PC-9 (cell line): ENCODE results near the gene ROPN1. TPM values are rescaled to one million over a fixed set of nuclear protein-coding genes. Genes with fewer than 3 reads are reported as not detected.
"Not testable (repeated sequence)": the region's sequence is repeated elsewhere in the genome, so short reads cannot be mapped to it uniquely, and the experiment has no call there.

Experiments used
- BruUV-seq: library from RNA; stranded (reverse); fragments of 400-500 nt; replicated peaks from 2 replicates; lab custom pipeline; 2021; lab: Mats Ljungman, UMichigan
- CTCF ChIA-PET: fragments of 300-600 bp; sonication (Branson Sonifier 250); formaldehyde crosslinking; loops from one replicate; lab custom pipeline; 2022; ENCODE audit warnings: antibody characterized with exemption; lab: Charles Lee
- POLR2A ChIA-PET: fragments of 300-600 bp; sonication (Branson Sonifier 250); formaldehyde crosslinking; loops from one replicate; lab custom pipeline; 2022; ENCODE audit warnings: antibody characterized with exemption; ENCODE audit not compliant: unreplicated experiment; lab: Charles Lee
- DNase-seq, 2 experiments: peaks; one replicate each; pipeline versions ENCODE4 v3.0.0 to v3.0.0-alpha.2; 2015 to 2022; ENCODE audit warnings: mixed read lengths in 1 of 2
- H2AFZ ChIP-seq: fragments of 200-600 bp; sonication (generic); 2 replicates; pipeline ENCODE4 v1.8.1; 2017; ENCODE audit warnings: antibody characterized with exemption
- H3F3A ChIP-seq: fragments of 200-600 bp; sonication (generic); 2 replicates; pipeline ENCODE4 v1.8.1; 2017; ENCODE audit warnings: antibody characterized with exemption, mild to moderate bottlenecking, low read depth; ENCODE audit not compliant: insufficient read depth
- H3K27ac ChIP-seq: fragments of 200-600 bp; sonication (generic); 2 replicates; pipeline ENCODE4 v1.6.1; 2016; ENCODE audit warnings: mixed run types
- H3K27me3 ChIP-seq: fragments of 200-600 bp; sonication (generic); 2 replicates; pipeline ENCODE4 v1.6.1; 2016; ENCODE audit warnings: low read depth, mixed run types; ENCODE audit not compliant: insufficient read depth
- H3K36me3 ChIP-seq: fragments of 200-600 bp; sonication (generic); 2 replicates; pipeline ENCODE4 v1.6.1; 2016; ENCODE audit warnings: low read depth, mixed run types
- H3K4me1 ChIP-seq: fragments of 200-600 bp; sonication (generic); replicated peaks from 2 replicates; pipeline ENCODE4 v1.6.1; 2016; ENCODE audit warnings: mixed run types; ENCODE audit not compliant: insufficient read depth
- H3K4me2 ChIP-seq: fragments of 200-600 bp; sonication (generic); 2 replicates; pipeline ENCODE4 v1.6.1; 2017; ENCODE audit warnings: mixed run types
- H3K4me3 ChIP-seq: fragments of 200-600 bp; sonication (generic); 2 replicates; pipeline ENCODE4 v1.6.1; 2016; ENCODE audit warnings: mixed run types
- H3K79me2 ChIP-seq: fragments of 200-600 bp; sonication (generic); 2 replicates; pipeline ENCODE4 v1.6.1; 2017; ENCODE audit warnings: low read depth, mixed run types
- H3K9me2 ChIP-seq: fragments of 200-600 bp; sonication (generic); 2 replicates; pipeline ENCODE4 v1.8.1; 2017; ENCODE audit warnings: mild to moderate bottlenecking; ENCODE audit not compliant: insufficient read depth
- H3K9me3 ChIP-seq: fragments of 200-600 bp; sonication (generic); 2 replicates; pipeline ENCODE4 v1.8.1; 2016; ENCODE audit warnings: low read depth; ENCODE audit not compliant: insufficient read depth
- H4K20me1 ChIP-seq: fragments of 200-600 bp; sonication (generic); 2 replicates; pipeline ENCODE4 v1.8.1; 2017; ENCODE audit not compliant: insufficient read depth
- CTCF ChIP-seq: fragments of 200-600 bp; sonication (generic); conservative IDR thresholded peaks from 2 replicates; pipeline ENCODE4 v1.6.1; 2017; ENCODE audit warnings: mixed run types, antibody characterized with exemption, mild to moderate bottlenecking, moderate library complexity
- EZH2 ChIP-seq: fragments of 200-600 bp; sonication (generic); IDR thresholded peaks from 2 replicates; pipeline ENCODE4 v1.8.0; 2017; ENCODE audit warnings: antibody characterized with exemption, low read depth
- intact Hi-C: fragments of 100-400 bp; cut with micrococcal nuclease; formaldehyde crosslinking; loops from one replicate; pipeline ENCODE4 v1.10.0; 2022; ENCODE audit not compliant: unreplicated experiment
- total RNA-seq: library from RNA; stranded (reverse); gene quantifications from 2 replicates; pipeline ENCODE4 v1.2.3, GENCODE V29; 2021

The ROPN1 gene
- total RNA-seq, 1 experiment from 2014 or later: not detected

GRCh38 chr3:124001366-124001765, 9.4 kb upstream of the ROPN1 start:
- H3K9me3 ChIP-seq, H3K4me1 ChIP-seq, BruUV-seq, H2AFZ ChIP-seq, H3K4me3 ChIP-seq, H3K27ac ChIP-seq, H3F3A ChIP-seq, H3K79me2 ChIP-seq, H3K9me2 ChIP-seq, H3K4me2 ChIP-seq, intact Hi-C loops, DNase-seq, H4K20me1 ChIP-seq, H3K36me3 ChIP-seq: not testable (repeated sequence)
- peaks cover 57% of the 10 kb centered on the region for H3K27me3 ChIP-seq
- POLR2A ChIA-PET: interaction anchor here (0.6 kb wide), 1 partner anchor 472 kb away, joined by 3 read pairs; no protein-coding TSS in a partner anchor
- CTCF ChIA-PET: interaction anchor here (0.9 kb wide), 1 partner anchor 329 kb away, joined by 3 read pairs; no protein-coding TSS in a partner anchor

- TF ChIP-seq EZH2: no peak
- TF ChIP-seq CTCF: no peak
- H3K4me3 ChIP-seq: no peak overlapping the region
- H4K20me1 ChIP-seq: no peaks in the 10 kb centered on the region
- H2AFZ ChIP-seq: no peak overlapping the region
- no TSS peak for BruUV-seq
- H3F3A ChIP-seq: no peaks in the 10 kb centered on the region
- H3K4me1 ChIP-seq: no peaks in the 10 kb centered on the region
- H3K27me3 ChIP-seq: peaks cover 66% of the 10 kb centered on the region
- no peaks in the 10 kb centered on the region for H3K79me2 ChIP-seq
- ChIA-PET CTCF (no interaction called here), POLR2A (no interaction called here)
- intact Hi-C loops: no loop called here
- DNase-seq: no peak
- no peaks in the 10 kb centered on the region for H3K36me3 ChIP-seq
- no peak overlapping the region for H3K4me2 ChIP-seq
- no peaks in the 10 kb centered on the region for H3K9me3 ChIP-seq
- no peaks in the 10 kb centered on the region for H3K9me2 ChIP-seq
- H3K27ac ChIP-seq: no peak overlapping the region
Observed at GRCh38 chr3:123997543-123997942, 5.6 kb upstream of the ROPN1 start.

- Histone ChIP-seq H3K9me2 (no peaks in the 10 kb centered on the region), H3K27me3 (peaks cover 60% of the 10 kb centered on the region), H3K4me3 (no peak overlapping the region), H2AFZ (no peak overlapping the region), H3K36me3 (no peaks in the 10 kb centered on the region), H4K20me1 (no peaks in the 10 kb centered on the region), H3F3A (no peaks in the 10 kb centered on the region), H3K9me3 (no peaks in the 10 kb centered on the region), H3K4me2 (no peak overlapping the region), H3K27ac (no peak overlapping the region), H3K79me2 (no peaks in the 10 kb centered on the region), H3K4me1 (no peaks in the 10 kb centered on the region)
- intact Hi-C loops: no loop called here
- ChIA-PET POLR2A (no interaction called here), CTCF (no interaction called here)
- no peak for DNase-seq
- BruUV-seq: no TSS peak
- TF ChIP-seq EZH2 (no peak), CTCF (no peak)
Observed at GRCh38 chr3:123993818-123994217, 1.9 kb upstream of the ROPN1 start.

GRCh38 chr3:123986427-123986826, 5.5 kb downstream of the ROPN1 start:
- H3F3A ChIP-seq: no peaks in the 10 kb centered on the region
- no peak for TF ChIP-seq EZH2
- TF ChIP-seq CTCF: no peak
- H3K27ac ChIP-seq: no peak overlapping the region
- intact Hi-C loops: no loop called here
- no peaks in the 10 kb centered on the region for H4K20me1 ChIP-seq
- BruUV-seq: no TSS peak
- no peaks in the 10 kb centered on the region for H3K36me3 ChIP-seq
- H3K9me3 ChIP-seq: no peaks in the 10 kb centered on the region
- peaks cover 75% of the 10 kb centered on the region for H3K27me3 ChIP-seq
- no peaks in the 10 kb centered on the region for H3K79me2 ChIP-seq
- no peak overlapping the region for H3K4me3 ChIP-seq
- no peaks in the 10 kb centered on the region for H3K4me1 ChIP-seq
- CTCF ChIA-PET: no interaction called here
- POLR2A ChIA-PET: no interaction called here
- no peaks in the 10 kb centered on the region; the same call in 1 of the 2 replicates for H3K9me2 ChIP-seq
- H2AFZ ChIP-seq: no peak overlapping the region
- no peak overlapping the region for H3K4me2 ChIP-seq
- no peak for DNase-seq
